GM19372 (cell line): ENCODE data around the gene RARA.

Experiments used
- ATAC-seq: cut with Tn5 transposase; IDR thresholded peaks from one replicate; pipeline ENCODE4 v1.9.1; 2021; ENCODE audit warnings: mild to moderate bottlenecking, low read depth, moderate library complexity; ENCODE audit not compliant: unreplicated experiment

The RARA gene

GRCh38 chr17:40341808-40342503, 33.0 kb downstream of the RARA start:
- ATAC-seq: no peak

- ATAC-seq: no peak
These were observed 33.7 kb downstream of the RARA start for GRCh38 chr17:40342504-40343218.

GRCh38 chr17:40343219-40344119, 34.5 kb downstream of the RARA start:
- no peak for ATAC-seq

DNA sequence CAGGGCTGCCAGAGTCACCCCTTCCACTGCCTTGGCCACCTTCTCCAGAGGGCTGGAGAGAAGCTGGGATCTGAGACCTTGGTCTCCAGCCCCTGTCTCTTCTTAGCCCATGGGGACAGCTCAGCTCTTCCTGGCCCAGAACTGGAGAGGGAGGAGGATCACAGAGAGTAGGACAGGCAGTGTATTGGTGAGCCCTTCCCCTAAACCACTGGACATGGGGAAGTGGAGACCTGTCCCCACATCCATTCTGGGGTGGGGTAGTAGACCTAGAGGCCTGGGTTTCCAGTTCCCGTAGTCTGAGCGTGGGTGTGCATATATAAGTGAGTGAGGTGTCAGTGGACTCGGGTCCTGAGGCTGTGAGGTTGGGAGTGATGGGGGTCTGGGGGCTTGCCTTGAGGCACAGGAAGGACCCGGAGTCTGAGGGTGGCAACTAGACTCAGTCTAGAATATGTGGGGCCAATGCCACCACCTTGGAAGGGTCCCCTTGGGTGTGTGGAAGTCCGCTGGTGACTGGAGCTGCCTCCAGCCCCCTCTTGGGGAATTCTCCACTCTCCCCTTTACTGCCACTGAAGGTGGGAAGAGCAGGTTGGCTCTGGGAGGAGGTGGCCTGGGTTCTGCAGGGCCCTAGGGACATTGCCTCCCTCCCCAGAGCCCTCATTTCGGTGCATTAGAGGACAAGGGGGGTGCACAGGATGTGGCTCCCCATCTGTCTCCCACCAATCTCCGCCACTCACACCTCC, 35.6 kb downstream of the RARA start:
- no peak for ATAC-seq

DNA sequence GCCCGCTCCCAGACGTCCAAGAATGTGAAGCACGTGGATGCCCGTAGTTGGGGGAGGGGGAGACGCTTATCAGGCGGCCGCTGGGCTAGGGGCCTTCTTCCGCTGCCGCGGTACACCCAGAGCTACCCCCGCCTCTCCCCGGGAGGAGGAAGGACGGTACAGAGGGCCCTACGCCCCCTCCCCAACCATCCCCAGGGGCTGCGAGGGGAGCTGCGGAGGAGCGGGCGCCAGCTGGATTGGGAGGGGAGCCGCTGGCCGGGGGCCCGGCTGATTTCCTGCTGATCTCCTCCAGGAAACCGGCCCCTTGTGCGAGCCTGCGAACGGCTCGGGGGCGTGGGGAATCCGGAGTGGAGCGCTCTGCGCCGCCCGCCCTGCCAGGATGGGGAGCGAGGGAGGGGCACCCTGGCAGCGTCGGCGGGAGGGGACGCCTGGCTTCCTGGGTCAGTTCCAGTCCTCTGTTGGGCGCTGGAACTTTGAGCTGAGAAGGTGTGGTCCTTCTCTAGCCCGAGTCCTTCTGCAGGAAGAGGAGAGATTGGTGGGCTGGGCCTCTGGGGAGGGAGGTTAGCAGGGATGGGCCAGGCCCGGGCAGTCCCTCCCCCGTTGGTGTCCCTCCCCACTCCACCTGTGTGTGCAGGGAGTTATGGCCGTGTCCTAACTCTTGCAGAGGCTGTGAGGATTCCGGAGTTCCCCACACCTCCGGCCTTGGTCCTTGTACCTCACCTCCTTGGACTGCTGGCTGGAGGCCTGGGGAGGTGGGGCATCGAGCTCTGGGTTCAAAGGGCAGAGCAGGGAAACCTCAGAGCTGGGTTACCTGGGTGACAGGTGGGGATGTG, 36.4 kb downstream of the RARA start:
- no peak for ATAC-seq

GRCh38 chr17:40345994-40346764, 37.2 kb downstream of the RARA start:
- ATAC-seq: no peak

DNA sequence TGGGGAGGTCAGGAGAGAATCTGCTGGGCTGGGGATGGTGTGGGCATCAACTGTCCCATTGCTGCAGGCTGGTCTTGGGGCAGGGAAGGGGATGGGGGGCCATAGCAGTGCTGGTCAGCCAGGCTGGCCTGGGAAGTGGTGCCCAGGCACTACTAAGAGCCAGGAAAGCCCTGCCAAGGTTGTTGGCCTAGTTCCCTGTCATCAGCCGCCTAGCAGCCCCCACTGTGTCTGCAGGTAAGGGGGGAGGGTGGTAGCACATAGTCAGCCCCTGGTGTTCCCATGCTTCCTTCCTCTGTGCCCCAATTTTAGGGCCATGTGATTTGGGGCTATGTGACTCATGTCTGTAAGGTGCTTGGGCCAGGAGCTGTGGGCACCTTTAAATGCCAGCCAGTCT, 37.8 kb downstream of the RARA start:
- no peak for ATAC-seq

GRCh38 chr17:40347319-40348135, 38.5 kb downstream of the RARA start:
- no peak for ATAC-seq

GRCh38 chr17:40348136-40348504, 39.1 kb downstream of the RARA start:
- no peak for ATAC-seq

DNA sequence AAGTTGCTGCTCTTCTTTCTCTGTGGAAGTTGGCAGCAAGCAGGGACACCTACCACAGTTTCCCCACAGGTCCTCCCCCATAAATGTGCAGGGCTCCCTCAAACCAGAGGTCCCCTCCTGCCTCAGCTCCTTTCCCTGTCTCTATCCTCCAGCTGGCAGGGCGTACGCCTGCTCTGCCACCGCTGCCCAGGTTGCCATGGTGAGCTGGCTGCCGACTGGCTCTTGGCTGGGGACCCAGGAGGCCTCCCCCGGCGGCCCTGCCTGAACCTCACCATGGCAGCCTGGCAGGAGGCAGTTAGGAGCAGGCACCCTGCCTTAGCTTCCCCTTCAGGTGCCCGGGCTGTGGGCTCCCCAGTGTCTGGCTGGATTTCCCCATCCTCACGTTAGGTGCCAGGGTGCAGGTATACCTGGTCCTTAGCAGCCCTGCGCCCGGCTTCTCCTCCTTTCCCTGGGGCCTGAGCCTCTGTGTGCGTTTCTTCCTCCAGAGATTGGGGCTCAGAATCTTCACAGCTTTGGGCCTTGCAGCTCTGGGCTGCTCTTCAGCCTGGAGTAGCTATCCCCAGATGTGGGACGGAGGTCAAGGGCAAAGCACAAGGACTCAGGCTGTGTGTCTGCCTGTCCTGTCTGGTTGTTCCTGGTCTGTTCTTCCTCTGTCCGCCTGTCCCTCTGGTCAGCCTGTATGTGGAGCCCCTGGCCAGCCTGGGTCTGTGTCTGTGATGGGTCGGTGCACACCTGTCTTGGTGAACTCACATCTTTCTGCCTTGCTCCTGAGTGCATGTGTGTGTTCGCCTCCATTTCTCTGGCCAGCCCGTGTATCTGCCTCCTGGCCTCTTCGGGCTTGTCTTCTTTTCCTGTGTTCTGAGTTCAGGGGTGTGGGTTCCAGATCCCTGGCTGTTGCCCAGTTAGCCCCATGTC, 39.8 kb downstream of the RARA start:
- no peak for ATAC-seq

- ATAC-seq: no peak
These were observed 40.5 kb downstream of the RARA start for GRCh38 chr17:40349477-40349894.

DNA sequence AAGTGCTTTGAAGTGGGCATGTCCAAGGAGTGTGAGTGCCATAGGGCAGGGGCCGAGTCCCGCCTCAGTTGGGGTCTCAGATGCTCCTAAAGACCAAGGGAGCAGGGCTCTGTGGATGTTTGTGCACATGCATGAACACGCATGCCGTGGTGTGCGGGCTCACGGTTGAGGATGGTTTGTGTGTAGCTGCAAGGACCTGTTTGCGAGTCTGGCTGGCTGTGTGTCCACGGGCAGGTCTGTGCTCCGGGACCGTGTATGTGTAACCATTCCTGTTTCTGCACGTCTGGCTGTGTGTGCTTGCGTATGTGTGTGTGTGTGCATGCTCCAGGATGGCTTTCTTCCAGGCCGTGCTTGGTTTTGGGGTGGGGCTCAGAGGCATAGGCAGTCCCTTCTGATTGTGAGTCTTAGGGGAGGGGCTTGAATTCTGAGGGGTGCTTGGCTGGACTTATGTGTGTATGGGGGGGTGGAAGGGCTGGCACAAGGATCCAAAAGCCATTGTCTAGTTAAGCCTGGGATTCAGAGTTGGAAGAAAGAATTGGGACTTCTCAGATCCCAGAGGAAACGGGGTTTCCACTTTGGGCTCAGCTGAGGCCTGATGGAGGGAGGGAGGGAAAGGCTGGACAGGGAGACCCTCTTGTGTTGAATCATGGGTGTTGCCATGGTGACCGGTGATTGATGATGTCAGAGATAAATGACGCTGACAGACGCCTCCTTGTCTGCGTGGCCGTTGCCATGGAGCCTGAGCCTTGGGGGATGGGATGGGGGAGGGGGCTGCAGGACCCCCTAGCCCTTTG, 41.1 kb downstream of the RARA start:
- ATAC-seq: no peak

- ATAC-seq: no peak
These were observed 41.8 kb downstream of the RARA start for GRCh38 chr17:40350689-40351358.

DNA sequence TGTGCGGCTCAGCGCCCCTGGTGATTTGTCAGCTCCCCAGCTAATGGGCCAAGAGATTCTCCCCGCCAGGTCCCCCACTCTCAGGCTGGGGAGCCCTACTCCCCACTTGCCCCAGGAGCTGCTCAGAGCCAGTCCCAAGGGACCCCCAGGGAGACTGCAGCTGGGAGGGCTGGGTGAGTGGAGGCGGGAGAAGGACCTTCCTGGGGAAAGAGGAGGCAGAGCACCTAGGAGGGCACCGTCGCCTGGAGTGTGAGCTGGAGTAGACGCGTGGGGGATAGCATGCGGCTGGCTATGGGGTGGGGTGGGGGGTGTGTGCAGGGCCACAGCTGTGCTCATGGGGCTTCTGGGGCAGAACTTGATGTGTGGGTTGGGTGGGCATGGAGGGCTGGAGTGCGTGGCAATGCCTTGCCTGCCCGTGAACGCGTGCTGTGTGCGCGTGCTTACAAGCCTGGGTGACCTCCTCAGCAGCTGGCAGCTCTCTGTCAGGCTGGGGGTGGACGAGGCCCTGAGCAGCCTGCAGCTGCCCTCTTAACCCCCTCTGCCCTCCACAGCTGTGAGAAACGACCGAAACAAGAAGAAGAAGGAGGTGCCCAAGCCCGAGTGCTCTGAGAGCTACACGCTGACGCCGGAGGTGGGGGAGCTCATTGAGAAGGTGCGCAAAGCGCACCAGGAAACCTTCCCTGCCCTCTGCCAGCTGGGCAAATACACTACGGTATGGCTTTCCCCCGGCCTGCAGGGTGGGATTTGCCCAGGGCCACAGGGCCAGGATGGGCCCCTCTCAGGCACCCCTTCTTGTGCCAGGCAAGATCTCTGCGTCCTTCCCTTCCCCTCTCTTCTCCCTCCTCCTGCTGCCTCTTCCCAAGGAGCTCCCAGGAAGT, 42.6 kb downstream of the RARA start:
- ATAC-seq: no peak

DNA sequence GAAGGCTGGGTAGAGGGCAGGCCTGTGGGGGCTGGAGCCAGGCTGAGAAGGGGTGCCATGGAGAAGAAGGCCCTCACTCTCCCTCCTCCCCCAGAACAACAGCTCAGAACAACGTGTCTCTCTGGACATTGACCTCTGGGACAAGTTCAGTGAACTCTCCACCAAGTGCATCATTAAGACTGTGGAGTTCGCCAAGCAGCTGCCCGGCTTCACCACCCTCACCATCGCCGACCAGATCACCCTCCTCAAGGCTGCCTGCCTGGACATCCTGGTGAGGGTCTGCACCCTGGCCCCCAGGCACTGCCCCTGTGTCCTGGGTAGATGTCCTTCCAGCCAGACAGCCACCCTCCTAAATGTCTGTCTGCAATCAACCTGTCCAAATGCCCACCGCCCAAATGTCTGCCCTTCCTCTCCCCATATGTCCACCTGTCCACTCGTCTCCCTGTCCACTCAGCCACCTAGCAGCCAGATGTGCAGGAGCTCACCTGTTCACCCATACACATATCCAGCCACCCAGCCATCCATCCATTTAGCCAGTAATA, 43.3 kb downstream of the RARA start:
- ATAC-seq: no peak
